Psoas muscle (tissue), 8 donors: ENCODE data around the gene ARHGAP42. TPM values are rescaled to one million over a fixed set of nuclear protein-coding genes. Genes with fewer than 3 reads are reported as not detected.

Source experiments
- ATAC-seq, 4 donors: fragments of 200-7000 bp; cut with Tn5 transposase; one replicate each; pipeline ENCODE4 v1.9.1; 2020; ENCODE audit warnings: moderate library complexity in 3 of 4, mild to moderate bottlenecking in 2 of 4
- DNase-seq, 2 donors: peaks; one replicate each; pipeline ENCODE4 v3.0.0-alpha.2; 2020
- H3K27ac ChIP-seq: fragments of 200-600 bp; one replicate; pipeline ENCODE4 v1.8.0; 2022
- H3K27me3 ChIP-seq, 3 donors: fragments of 200-600 bp in 1 of 3; one replicate each; pipeline versions ENCODE4 v1.6.1 to v1.8.0; 2013 to 2022; ENCODE audit warnings: low read length in 2 of 3, mild to moderate bottlenecking in 2 of 3, moderate library complexity in 1 of 3; ENCODE audit not compliant: insufficient read depth in 3 of 3
- H3K36me3 ChIP-seq, 2 donors: fragments of 200-600 bp in 1 of 2; one replicate each; pipeline versions ENCODE4 v1.6.1 to v1.8.0; 2013 to 2022; ENCODE audit warnings: low read depth in 1 of 2, mild to moderate bottlenecking in 1 of 2, moderate library complexity in 1 of 2; ENCODE audit not compliant: insufficient read depth in 1 of 2
- H3K4me1 ChIP-seq: fragments of 200-600 bp; one replicate; pipeline ENCODE4 v1.8.0; 2022
- H3K4me3 ChIP-seq: fragments of 200-600 bp; one replicate; pipeline ENCODE4 v1.8.0; 2022; ENCODE audit warnings: mild to moderate bottlenecking
- H3K9me3 ChIP-seq: fragments of 200-600 bp; one replicate; pipeline ENCODE4 v1.8.0; 2022
- CTCF ChIP-seq: fragments of 200-600 bp; IDR thresholded peaks from one replicate; pipeline ENCODE4 v1.8.0; 2022; ENCODE audit warnings: antibody characterized with exemption
- WGBS, 3 donors: extraction: QIAGEN DNeasy Blood & Tissue Kit; methylation state at CpG; one replicate each; pipeline versions ENCODE4 v1.1.6 to v1.1.7; 2013; 5-methylcytosine and 5-hydroxymethylcytosine counted together
- intact Hi-C, 2 donors: fragments of 100-400 bp; cut with DNase I; formaldehyde crosslinking; loops; one replicate each; pipeline versions ENCODE4 v1.11.0 to v1.14.2; 2022
- polyA plus RNA-seq, 3 donors: library from polyadenylated mRNA; stranded (reverse); fragments of 200-250 nt; gene quantifications; one replicate each; pipeline ENCODE4 v1.2.3, GENCODE V29; 2013
- total RNA-seq, 4 donors: library from RNA; stranded (reverse); fragmentation: NEBNext Ultra II Directional in 2 of 4; extraction: Animal tissue kit (Norgen Biotek cat#: 25700) in 2 of 4; gene quantifications; one replicate each; pipeline versions ENCODE4 v1.2.1 to v1.2.4, GENCODE V29; 2021 to 2023
- donor health status: healthy with polysubstance abuse.
- donor health status: DM: no; HTN: no; CAD: no; lungs with moderate emphysema.
- donor health status: Bipolar disorder and iron deficiency.
- donor health status: healthy.
- donor health status: DM: yes; HTN: yes; CAD: no.
- donor health status: DM: no; HTN: no; CAD: no.
- donor health status: DM: no; HTN: no; CAD: no.
- donor health status: DM: yes; HTN: yes; CAD: no.

The ARHGAP42 gene
- total and polyA plus RNA-seq, 7 donors, result 3.8 to 12.3 (median 7.2) TPM

DNA sequence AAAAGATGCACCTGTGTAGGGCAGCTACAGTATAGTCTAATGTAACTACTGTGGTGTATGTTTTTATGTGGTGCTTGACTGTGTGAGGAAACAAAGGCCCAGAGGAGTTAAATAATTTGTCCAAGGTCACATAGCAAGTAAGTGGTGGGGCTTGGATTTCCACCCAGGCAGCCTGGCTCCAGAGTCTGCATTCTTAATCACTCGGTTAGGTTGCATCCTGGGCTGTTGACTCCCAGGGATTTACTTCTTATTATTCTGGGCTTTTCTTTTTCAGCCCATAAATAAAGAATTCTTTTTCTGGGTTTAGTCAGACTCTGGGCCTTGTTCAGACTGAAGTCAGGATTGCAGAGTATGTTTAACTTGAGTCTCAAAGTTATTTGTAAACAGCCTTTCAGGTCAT, 82.1 kb downstream of the ARHGAP42 start:
- H3K27me3 ChIP-seq, result no peaks in the 10 kb centered on the region
- no peaks in the 10 kb centered on the region for H3K36me3 ChIP-seq
- no peaks in the 10 kb centered on the region for H3K4me1 ChIP-seq
- TF ChIP-seq CTCF, result no peak
- ATAC-seq (no peak), DNase-seq (no peak)
- 13 to 22% (median 17%) methylated on average over 1 of the region's 1 CpG for WGBS, 3 donors
- no peak overlapping the region for H3K4me3 ChIP-seq
- no peaks in the 10 kb centered on the region for H3K9me3 ChIP-seq
- no peak overlapping the region for H3K27ac ChIP-seq
- intact Hi-C loops, result no loop called here

- WGBS, 3 donors, result 67 to 76% (median 76%) methylated on average over 3 of the region's 3 CpGs
- ATAC-seq (no peak), DNase-seq (no peak)
- H3K9me3 ChIP-seq, result no peaks in the 10 kb centered on the region
- H3K4me1 ChIP-seq, result no peaks in the 10 kb centered on the region
- no peaks in the 10 kb centered on the region for H3K27me3 ChIP-seq
- TF ChIP-seq CTCF, result no peak
- H3K36me3 ChIP-seq, result no peaks in the 10 kb centered on the region
- H3K27ac ChIP-seq, result no peak overlapping the region
- no peak overlapping the region for H3K4me3 ChIP-seq
- intact Hi-C loops, result no loop called here
Observed at GRCh38 chr11:100769617-100770016, 82.5 kb downstream of the ARHGAP42 start.

GRCh38 chr11:100774132-100774531, 87.0 kb downstream of the ARHGAP42 start:
- ATAC-seq (no peak), DNase-seq (no peak)
- Histone ChIP-seq H3K36me3 (no peaks in the 10 kb centered on the region), H3K27me3 (no peaks in the 10 kb centered on the region), H3K9me3 (no peaks in the 10 kb centered on the region), H3K4me3 (no peak overlapping the region), H3K4me1 (no peaks in the 10 kb centered on the region), H3K27ac (no peak overlapping the region)
- no peak for TF ChIP-seq CTCF
- WGBS, 3 donors, result 84 to 89% (median 84%) methylated on average over 7 of the region's 7 CpGs
- intact Hi-C loops, result no loop called here

GRCh38 chr11:100774859-100775258, 87.8 kb downstream of the ARHGAP42 start:
- no peak overlapping the region for H3K27ac ChIP-seq
- no peaks in the 10 kb centered on the region for H3K9me3 ChIP-seq
- DNase-seq (no peak), ATAC-seq (no peak)
- H3K4me3 ChIP-seq, result no peak overlapping the region
- WGBS, 3 donors, result 83 to 97% (median 84%) methylated on average over 3 of the region's 3 CpGs
- intact Hi-C loops, result no loop called here
- no peaks in the 10 kb centered on the region for H3K4me1 ChIP-seq
- TF ChIP-seq CTCF, result no peak
- no peaks in the 10 kb centered on the region for H3K36me3 ChIP-seq
- no peaks in the 10 kb centered on the region for H3K27me3 ChIP-seq

DNA sequence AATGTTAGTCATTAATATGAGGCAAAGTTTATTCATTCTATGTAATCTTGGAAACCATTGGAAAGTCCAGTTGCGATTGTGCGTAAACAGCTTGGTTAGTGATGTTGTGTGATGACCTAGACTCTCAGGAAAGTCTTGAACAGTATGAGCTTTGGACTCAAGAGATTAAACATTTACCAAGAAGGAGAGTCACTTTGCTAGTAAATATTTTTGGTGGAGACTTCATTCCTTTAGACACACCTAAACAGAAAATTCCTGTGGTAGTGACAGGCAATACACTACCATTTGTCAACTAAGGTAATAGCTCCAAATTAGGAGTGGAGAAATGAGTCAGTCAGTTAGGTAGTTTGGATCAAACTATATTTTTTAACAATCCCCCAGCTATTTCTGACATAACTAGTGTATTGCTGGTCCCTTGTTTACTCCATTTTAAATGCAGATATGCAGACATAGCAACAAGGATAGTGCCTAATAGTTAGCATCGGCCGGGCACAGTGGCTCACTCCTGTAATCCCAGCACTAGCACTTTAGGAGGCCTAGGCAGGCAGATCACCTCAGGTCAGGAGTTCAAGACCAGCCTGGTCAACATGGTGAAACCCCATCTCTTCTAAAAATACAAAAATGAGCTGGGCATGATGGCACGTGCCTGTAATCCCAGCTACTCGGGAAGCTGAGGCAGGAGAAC, 89.3 kb downstream of the ARHGAP42 start:
- H3K4me1 ChIP-seq, result no peaks in the 10 kb centered on the region
- H3K9me3 ChIP-seq, result no peaks in the 10 kb centered on the region
- WGBS, 3 donors, result 86 to 88% (median 88%) methylated on average over 6 of the region's 6 CpGs
- H3K27ac ChIP-seq, result no peak overlapping the region
- ATAC-seq (no peak), DNase-seq (no peak)
- intact Hi-C loops, result no loop called here
- no peak for TF ChIP-seq CTCF
- no peak overlapping the region for H3K4me3 ChIP-seq
- no peaks in the 10 kb centered on the region for H3K36me3 ChIP-seq
- H3K27me3 ChIP-seq, result no peaks in the 10 kb centered on the region
